Cardiac fibroblast (primary cell): Measurements from ENCODE around the gene PIK3CB.

Experiments used
- DNase-seq, 2 donors: peaks; one replicate each; pipeline versions ENCODE4 v3.0.0 to v3.0.0-alpha.2; 2010; ENCODE audit warnings: low read depth in 2 of 2
- H3K4me3 ChIP-seq, 2 donors: replicated peaks in 1 of 2; 1 replicate in 1 of 2; 2 replicates in 1 of 2; pipeline ENCODE4 v1.5.1; 2011; ENCODE audit warnings: low read depth in 2 of 2, low read length in 2 of 2, mild to moderate bottlenecking in 2 of 2, moderate library complexity in 1 of 2
- CTCF ChIP-seq: IDR thresholded peaks from one replicate; pipeline ENCODE4 v1.5.1; 2011; ENCODE audit warnings: low read depth, mild to moderate bottlenecking, low read length, inconsistent platforms

The PIK3CB gene

DNA sequence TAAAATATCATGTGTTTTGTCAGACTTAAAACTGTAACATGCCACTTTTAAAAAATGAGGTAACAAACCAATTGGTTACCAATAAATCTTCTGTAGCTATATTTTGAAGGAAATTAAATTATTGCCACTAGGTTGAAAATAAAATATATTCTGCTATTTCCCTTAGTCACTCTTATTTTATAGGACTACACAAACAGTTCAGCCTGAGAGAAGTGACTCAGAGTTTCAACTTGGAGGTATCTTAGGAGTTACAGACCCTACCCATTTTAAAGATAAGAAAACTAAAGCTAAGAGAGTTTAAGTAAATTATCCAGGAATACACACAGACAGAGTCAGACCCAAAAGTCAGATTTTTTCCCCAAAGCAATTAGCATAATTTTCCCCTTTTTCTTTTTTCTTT is 65.1 kb downstream of the PIK3CB start:
- DNase-seq: no peak
- H3K4me3 ChIP-seq: no peak overlapping the region
- no peak for TF ChIP-seq CTCF

GRCh38 chr3:138768946-138769345 is 65.8 kb downstream of the PIK3CB start:
- H3K4me3 ChIP-seq: no peak overlapping the region
- no peak for TF ChIP-seq CTCF
- no peak for DNase-seq

- no peak for TF ChIP-seq CTCF
- no peak for DNase-seq
- H3K4me3 ChIP-seq: no peak overlapping the region
Measured at GRCh38 chr3:138768125-138768524, 66.6 kb downstream of the PIK3CB start.

DNA sequence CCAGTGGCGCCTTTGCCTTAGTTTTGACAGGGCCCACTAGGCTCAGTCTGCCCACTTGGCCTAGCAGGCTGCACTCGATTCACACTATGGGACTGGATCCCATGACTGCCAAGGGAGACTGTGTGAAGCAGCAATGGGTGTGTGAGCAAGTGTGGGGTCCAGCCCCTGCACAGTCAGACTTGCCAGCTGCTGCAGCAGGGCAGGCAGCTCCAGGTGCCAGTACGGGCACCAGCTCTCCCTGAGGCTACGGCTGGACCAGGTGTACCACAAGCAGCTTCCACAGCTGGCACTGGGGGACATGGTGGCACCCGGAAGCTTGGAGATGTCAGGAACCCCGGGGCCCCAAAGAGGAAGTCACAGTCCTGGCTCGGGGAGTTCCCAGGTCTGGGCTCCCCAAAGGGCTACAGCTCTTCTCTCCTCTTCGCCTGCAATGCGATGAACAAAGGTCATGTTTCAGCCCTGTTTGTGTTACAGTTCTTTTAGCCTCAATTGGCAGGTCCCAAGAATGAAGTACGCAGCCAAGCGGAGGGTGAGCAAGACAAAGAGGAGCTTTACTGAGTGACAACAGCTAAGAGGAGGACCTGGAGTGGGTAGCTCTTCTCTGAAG is 67.1 kb downstream of the PIK3CB start:
- H3K4me3 ChIP-seq: no peak overlapping the region
- TF ChIP-seq CTCF: no peak
- DNase-seq: no peak

DNA sequence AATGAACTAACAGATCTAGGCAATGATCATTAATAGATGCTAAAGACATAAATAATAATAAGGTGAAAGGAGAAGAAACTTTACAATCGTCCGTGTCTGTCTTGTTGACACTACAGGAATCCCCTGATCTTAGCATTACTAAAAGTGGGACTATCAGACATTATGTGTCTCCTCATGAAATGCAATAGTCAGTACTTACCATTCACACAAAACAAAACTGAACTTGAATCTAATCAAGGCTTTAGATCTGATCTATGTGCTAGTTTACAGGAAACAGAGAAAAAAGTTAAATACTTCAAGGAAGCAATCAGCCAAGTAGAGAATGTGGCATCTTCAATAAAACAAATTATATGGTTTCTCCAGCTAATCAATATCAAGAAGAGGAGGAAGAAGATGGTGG is 73.7 kb downstream of the PIK3CB start:
- no peak for TF ChIP-seq CTCF
- DNase-seq: no peak
- H3K4me3 ChIP-seq: no peak overlapping the region

- DNase-seq: no peak
- H3K4me3 ChIP-seq: no peak overlapping the region
- TF ChIP-seq CTCF: no peak
Measured at GRCh38 chr3:138748190-138748589, 86.5 kb downstream of the PIK3CB start.

- no peak for DNase-seq
- no peak overlapping the region for H3K4me3 ChIP-seq
- no peak for TF ChIP-seq CTCF
Measured at GRCh38 chr3:138747225-138747624, 87.5 kb downstream of the PIK3CB start.
